NCI-H524 (cell line): ENCODE results near the gene NUTM2D.
"Not testable (repeated sequence)": the region's sequence is repeated elsewhere in the genome, so short reads cannot be mapped to it uniquely, and the experiment has no call there.

Source experiments
- DNase-seq, 2 experiments: peaks; one replicate each; lab custom pipeline; 2025; lab: John Stamatoyannopoulos, UW

The NUTM2D gene, protein sequence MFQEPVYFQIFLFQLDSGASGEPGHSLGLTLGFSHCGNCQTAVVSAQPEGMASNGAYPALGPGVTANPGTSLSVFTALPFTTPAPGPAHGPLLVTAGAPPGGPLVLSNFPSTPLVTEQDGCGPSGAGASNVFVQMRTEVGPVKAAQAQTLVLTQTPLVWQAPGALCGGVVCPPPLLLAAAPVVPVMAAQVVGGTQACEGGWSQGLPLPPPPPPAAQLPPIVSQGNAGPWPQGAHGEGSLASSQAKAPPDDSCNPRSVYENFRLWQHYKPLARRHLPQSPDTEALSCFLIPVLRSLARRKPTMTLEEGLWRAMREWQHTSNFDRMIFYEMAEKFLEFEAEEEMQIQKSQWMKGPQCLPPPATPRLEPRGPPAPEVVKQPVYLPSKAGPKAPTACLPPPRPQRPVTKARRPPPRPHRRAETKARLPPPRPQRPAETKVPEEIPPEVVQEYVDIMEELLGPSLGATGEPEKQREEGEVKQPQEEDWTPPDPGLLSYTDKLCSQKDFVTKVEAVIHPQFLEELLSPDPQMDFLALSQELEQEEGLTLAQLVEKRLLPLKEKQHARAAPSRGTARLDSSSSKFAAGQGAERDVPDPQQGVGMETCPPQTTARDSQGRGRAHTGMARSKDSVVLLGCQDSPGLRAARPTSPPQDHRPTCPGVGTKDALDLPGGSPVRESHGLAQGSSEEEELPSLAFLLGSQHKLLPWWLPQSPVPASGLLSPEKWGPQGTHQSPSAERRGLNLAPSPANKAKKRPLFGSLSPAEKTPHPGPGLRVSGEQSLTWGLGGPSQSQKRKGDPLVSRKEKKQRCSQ

DNA sequence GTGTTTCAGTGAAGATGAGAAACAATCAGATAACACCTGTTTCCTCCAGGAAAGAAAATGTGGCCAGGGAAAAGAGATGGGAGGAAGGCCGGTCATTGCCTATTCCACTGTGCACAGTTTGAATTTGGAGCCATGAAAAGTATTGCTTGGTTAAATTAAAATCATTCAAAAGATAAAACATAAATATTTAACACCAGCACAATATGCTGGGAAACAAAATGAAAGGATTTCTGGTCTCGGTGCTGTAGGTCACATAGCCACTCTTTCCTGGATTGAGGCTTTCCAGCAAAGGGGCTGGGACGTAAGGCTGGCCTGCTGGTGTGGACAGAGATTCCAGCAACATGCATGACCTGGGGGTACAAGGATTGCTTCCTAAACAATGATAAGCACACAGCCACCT is at the start of gene NUTM2D:
NUTM2D (plus strand) TSS at position 301 of the 400 bp plus-strand sequence. CDS start 522 bp downstream, outside the sequence.
- not testable (repeated sequence) for DNase-seq

DNA sequence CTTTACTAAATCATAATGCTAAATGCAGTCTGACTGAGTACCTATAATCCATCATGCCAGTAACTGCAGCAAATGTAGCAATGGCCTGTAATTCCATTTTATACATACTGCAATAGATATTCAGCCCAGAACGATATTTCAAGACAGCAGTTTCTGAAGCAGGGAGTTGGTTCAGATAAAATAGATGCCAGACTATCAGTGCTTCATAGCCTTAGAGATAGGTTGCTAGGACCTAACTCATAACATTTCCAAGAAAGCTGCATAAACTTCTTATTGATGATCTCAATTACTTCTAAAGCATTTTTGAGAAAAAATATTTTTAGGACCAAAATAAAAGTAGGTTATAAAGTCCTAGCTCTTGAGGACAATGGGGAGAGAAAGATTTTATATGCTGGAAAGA is 48.8 kb upstream of the NUTM2D start:
- not testable (repeated sequence) for DNase-seq

DNA sequence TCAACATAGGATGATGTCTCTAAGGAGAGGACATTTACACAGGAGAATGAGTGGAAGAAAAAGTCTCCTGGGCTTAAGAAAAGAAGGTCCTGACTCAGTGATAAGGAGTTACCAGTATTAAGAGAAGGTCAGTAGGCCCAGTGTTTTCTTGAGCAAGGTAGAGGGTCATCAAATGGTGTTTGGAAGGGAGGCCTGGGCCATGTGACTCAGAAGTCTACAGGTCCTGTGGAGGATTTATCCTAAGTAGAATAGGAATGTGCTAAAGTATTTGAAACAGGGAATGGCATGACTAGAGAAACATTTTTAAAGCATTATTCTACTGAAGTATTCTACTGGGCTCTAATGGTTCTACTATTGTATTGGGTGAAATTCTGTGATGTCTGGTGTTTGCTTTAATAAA is 47.9 kb upstream of the NUTM2D start:
- DNase-seq: not testable (repeated sequence)

DNA sequence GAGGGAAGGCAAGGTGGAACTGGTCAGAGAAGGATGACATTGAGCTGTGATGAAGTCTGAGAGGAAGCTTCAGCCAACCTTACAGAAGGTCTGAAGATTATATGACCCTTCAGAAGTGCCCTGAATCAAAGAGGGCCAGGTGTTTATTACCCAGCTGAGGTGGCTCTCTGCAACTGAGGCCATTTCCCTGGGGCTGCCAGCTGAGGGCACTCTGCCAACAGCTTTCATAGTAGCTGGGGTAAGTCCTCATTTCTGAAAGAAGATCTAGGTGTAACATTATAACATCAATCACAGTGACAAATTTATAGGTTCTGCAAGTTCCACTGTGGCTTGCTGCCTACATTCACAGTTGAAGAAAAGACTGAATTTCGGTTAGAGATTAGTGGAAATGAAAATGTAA is 46.0 kb upstream of the NUTM2D start:
- DNase-seq: not testable (repeated sequence)

DNA sequence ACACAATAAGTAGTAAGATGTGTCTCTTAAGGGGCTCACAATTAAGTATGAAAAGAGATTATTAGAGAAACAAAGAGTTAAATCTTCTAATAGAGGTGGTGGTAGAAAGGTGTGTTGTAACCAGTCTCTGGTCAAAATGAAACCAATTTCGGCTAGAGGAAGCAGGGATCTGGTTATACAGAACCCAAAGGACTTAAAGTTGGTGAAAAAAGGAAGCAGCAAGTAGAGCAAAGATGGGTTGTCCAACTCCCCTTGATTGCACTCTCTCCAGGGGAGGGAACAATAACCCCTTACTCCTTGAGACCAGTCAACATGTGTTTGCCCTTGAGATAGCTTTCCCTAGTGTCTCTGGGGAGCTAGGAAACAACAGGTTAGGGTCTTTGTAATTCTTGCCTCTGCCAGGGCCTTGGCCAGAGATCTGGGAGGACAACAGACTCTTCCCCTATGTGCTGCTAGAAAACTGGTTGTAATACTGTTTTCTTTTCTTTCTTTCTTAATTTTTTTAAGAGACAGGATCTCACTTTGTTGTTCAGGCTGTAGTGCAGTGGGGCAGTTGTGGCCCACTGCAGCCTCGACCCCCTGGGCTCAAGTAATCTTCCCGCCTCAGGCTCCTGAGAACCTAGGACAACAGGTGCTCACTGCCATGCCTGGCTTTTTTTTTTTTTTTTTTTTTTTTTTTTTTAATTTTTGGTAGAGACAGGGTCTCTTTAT is 43.7 kb upstream of the NUTM2D start:
- not testable (repeated sequence) for DNase-seq

DNA sequence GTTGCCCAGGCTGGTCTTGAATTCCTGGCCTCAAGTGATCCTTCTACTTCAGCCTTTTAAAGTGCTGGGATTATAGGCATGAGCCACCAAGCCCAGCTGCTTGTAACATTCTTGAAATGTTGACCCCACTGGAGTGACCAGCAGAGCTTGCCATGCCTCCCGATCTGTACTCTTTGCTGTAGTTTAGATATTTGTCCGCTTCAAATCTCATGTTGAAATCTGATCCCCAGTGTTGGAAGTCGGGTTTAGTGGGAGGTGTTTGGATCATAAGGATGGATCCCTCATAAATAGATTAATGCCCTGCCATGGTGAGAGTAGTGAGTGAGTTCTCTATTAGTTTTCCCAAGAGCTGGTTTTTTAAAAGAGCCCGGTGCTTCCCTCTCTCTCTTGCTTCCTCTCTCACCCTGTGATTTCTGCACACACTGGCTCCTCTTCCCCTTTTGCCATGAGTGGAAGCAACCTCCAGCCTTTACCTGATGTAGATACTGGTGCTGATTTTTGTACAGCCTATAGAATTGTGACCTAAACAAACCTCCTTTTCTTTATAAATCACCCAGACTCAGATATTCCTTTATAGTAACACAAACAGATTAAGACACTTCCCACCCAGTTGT is 43.1 kb upstream of the NUTM2D start:
- not testable (repeated sequence) for DNase-seq

DNA sequence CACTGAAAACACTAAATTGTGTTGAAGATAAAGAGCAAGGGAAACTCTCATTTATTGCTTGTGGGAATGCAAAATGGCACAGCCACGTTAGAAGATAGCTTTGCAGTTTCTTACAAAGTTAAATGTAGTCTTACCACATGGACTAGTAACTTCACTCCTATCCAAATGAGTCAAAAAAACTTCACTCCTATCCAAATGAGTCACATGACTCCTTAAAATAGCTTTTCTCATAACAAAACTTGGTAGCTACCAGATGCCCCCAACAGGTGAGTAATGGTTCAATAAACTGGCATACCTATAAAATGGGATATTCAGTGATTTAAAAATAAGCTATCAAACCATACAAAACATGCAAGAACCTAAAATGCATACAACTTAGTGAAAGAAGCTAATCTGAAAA is 36.0 kb upstream of the NUTM2D start:
- not testable (repeated sequence) for DNase-seq

DNA sequence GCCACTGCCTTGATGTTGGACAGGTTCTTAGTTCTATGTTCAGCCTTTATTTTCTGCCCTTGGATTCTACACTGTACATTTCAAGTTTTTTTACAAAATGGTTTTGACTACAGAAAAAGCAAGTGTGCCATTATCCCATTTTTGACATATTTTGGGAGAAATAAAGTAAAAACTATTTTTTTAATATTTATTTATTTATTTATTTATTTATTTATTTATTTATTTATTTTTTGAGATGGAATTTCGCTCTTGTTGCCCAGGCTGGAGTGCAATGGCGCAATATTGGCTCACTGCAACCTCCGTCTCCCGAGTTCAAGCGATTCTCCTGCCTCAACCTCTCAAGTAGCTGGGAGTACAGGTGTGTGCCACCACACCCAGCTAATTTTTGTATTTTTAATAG is 33.0 kb upstream of the NUTM2D start:
- DNase-seq: not testable (repeated sequence)

DNA sequence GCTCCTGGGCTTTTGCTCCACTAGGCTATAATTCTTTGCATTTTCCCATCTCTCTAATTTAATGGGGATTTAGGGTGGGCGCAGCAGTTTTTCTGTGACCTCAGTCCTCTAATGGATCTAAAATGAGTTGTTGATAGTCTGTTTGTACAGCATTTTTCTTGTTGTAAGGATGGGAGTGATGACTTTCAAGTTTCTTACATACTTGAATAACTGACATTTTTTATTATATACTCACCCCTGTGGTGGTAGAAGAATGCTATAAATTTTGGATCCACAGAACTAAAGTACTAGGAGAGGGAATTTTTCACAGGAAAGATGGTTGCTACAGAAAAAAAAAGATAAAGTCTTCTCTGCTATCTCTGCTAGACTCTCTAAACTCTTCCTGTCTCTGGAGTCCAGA is 29.6 kb upstream of the NUTM2D start:
- not testable (repeated sequence) for DNase-seq

DNA sequence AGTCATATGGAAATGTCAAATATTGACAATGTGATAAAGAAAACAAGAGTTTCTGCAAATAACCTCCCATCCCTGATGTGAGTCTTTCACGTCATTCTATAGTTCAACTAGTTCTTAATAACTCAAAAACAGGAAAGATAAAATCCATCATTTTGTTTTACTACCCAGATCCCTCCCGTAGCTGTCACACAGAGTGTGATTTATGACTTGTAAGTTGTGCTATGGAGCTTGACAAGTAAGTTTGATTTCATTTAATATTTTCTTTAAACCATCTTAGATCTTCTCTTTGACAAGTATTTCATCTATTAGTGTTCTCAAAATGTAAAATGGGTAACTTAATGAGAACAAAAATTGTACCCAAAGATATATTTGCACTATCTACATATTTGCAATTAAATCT is 28.4 kb upstream of the NUTM2D start:
- DNase-seq: not testable (repeated sequence)

DNA sequence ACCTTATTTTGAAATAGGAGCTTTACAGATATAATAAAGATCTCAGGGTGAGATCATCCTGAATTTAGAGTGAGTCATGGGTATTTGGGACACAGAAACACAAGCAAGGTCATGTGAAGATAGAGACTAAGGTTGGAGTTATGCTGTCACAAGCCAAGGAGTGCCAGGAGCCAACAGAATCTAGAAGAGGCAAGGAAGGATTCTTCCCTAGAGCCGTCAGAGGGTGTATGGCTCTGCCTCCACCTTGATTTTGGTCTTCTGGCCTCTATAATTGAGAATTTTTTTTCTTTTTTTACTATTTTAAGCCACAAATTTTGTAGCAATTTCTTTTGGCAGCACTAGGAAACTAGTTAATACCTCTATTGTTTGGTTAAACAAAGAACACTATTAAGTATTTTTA is 24.9 kb upstream of the NUTM2D start:
- DNase-seq: not testable (repeated sequence)

DNA sequence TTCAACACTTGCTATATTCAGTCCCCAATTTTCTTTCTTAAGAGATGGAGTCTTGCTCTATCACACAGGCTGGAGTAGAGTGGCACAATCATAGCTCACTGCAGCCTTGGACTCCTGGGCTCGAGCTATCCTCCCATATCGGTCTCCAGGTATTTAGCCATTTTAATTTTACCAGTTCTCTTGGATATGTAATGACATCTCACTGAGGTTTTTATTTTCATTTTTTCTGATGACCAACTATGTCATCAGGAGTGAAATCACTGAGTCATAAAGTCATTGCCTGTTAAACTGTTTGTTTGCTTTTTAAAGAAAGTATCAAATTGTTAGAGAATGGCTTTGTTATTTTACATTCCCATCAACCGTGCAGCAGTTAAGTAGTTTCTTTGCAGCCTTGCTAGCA is 17.1 kb upstream of the NUTM2D start:
- DNase-seq: not testable (repeated sequence)

DNA sequence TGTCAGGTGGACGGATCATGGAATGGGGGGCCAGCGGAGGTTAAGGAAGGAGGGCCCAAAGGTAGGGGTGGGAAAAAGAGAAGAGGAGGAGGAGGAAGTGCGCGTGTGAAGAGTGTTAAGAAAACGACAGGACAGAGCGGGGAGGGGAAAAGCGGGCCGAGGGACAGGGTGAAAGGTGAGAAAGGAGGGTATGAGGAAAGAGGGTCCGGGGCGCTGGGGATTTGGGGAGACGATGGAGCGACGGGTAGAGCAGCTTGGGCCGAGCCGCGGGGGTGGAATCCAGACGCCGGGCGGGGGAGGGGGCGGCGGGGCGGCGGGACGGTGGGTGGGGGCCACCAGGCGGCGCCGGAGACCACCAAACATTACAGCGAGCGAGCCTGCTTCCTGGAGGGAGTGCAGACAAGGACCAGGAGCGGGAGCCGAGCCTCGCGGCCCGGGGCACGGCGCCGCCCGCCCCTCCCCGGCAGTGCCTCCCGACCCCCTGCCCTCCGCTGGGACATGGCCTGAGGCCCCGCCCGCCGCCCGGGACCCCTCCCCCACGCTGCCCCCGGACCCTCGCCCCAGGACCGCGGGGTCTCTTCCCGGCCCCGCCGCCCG is 15.9 kb upstream of the NUTM2D start:
- DNase-seq: not testable (repeated sequence)

DNA sequence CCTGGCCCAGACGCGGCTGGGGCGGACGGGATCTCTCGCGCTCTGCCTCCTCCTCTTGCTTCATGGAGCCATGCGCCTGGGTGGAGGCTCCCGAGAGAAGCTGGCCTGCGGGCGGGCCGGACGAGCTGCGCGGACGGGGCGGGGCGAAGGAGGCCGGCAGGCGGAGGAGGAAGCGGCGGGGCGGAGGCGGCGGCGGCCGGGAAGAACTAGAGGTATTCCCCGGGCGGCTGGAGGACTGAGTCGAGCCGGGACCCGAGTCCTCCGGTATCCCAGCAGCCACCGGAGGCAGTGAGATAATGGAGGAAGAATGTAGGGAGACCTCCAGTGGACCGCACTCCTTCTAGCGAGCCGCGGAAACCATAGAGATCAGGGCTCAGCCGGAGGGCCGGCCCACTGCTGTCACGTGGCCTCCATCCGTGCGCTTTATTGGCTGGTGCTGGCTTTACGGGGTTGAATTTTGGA is 15.3 kb upstream of the NUTM2D start:
- DNase-seq: not testable (repeated sequence)

DNA sequence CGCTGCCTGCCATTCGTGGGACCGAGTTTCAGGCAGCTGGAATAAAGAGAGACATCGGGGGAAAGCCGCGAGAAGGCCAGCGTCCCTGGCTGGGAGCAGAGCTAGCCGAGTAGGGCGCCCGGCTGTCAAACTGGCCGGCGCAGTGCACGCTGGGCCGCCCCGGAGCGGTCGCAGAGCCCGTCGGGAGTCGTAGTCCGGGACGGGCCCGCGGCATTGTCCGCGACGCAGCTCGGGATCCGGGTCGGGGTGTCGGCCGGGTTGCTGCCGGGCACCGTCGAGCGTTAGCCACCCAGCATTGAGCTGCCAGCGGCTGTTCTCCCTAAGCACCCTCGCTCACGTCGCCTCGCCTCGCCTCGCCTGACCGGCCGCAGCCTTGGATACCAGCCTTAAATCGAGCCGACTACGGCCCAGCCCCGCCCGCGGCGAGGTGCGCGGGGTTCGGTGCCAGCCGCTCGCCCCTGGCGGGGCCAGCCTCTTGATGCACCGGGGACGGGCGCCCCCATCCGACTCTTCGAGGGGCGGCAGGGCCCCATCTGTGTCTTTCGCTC is 14.8 kb upstream of the NUTM2D start:
- not testable (repeated sequence) for DNase-seq

DNA sequence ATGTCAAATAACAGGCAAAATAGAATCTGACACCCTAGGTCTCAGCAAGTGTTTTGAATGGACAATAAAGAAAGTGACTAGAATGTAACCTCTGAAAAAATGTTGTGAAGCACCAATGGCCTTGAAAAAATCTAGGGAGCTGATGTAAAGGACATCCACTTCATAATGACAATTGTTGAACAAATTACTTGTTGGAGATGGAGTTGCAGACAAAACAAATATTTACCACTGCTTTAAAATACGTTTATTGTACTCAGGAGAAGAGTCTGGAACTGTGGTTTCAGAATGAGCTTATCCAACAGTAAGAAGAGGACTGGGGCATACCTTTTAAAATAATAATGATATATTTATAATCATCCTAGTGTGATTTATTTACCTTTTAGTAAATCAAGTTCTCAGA is 11.8 kb upstream of the NUTM2D start:
- not testable (repeated sequence) for DNase-seq

DNA sequence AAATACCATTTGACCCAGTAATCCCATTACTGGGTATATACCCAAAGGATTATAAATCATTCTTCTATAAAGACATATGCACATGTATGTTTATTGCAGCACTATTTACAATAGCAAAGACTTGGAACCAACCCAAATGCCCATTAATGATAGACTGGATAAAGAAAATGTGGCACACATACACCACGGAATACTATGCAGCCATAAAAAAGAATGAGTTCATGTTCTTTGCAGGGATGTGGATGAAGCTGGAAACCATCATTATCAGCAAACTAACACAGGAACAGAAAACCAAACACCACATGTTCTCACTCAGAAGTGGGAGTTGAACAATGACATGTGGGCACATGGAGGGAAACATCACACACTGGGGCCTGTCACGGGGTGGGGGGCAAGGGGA is 7.4 kb upstream of the NUTM2D start:
- not testable (repeated sequence) for DNase-seq

DNA sequence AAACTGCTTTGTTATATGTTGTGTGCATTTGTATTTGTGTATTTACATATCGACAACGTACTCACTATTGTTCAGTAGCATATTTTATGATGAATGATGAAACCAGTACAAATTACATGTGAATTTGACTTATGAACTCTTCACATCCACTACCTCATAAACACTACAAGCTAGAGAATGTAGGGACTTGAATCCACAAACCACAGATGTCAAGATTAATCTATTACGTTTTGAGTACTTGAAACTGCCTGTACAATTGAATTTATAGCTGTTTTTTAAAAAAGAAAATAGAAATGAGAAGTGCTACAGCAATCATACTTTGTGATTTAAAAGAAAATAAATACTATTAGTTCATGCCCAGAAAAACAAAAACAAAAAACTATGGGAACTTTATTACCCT is 4.7 kb upstream of the NUTM2D start:
- DNase-seq: not testable (repeated sequence)

DNA sequence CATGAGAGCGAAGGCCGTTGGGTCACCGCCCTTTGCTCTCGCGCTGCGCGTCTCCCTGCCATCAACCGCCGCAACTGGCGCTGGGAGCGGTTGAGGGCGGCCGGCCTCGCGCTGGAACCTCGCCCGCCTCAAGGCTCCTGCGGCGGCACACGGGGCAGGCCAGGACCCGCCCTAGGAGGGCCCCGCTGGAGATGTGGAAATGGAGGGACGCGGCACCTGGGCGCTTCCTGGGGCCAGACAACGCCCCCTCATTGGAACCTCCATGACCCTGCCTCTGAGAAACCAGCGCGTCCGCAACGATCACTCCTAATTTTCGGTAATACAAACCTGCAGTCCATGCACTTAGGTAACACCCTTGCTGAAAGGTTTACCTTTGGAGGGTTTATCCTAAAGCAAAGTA is 2.4 kb upstream of the NUTM2D start:
- not testable (repeated sequence) for DNase-seq

DNA sequence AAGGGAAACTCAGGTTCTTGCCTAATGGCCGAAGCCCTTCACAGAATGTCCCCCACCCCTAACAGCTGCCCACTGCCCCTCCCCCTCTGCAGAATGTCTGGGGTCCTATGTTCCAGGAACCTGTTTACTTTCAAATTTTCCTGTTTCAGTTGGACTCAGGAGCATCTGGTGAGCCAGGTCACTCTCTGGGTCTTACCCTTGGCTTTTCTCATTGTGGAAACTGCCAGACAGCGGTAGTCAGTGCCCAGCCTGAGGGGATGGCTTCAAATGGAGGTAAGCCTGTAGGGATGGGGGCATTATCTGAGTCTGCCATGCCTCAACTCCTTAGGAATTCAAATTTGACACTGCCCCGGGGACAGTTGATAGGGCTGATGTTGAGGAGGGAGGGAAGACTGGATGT is 615 bp downstream of the NUTM2D start:
- not testable (repeated sequence) for DNase-seq

DNA sequence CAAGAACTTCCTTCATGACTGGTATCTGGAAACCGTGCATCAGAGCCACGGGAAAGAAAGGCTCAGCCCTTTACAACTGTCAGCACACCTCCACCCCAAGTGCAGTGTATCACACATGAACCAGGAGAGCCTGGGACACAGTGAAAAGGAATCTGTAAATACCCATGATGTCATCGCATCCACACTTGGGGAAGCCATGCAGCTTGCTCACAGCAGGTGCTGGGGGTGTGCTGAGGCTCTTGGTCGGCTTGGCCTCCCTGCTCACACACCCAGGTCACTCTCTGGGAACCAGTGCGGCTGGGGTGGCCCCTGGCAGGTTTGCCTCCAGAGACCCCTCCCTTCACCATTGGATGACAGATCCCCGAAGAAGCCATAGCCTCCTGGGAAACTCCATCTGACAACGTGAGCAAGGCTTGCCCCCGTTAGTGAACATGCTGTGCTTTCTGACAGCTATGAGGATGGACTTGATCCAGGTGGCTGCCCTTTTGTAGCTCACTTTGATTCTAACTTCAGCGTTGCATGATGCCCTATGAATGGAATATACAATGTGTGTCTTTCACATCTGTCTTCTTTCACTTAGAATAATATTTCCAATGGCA is 12.1 kb downstream of the NUTM2D start:
- not testable (repeated sequence) for DNase-seq
